Activated CD8-positive, alpha-beta memory T cell treated with anti-CD3 and anti-CD28 coated beads for 36 hours (primary cell): ENCODE data around the gene GRIN2A. TPM values are rescaled to one million over a fixed set of nuclear protein-coding genes. Genes with fewer than 3 reads are reported as not detected.

Experiments
- CTCF ChIA-PET: fragments of 350-600 bp; sonication (Branson Sonifier 250); formaldehyde crosslinking; loops from one replicate; lab custom pipeline; 2021; ENCODE audit warnings: antibody characterized with exemption; lab: Charles Lee
- POLR2A ChIA-PET: fragments of 350-600 bp; sonication (Branson Sonifier 250); formaldehyde crosslinking; loops from one replicate; lab custom pipeline; 2021; ENCODE audit warnings: antibody characterized with exemption; lab: Charles Lee
- total RNA-seq, 2 experiments: library from RNA; stranded (reverse); gene quantifications; one replicate each; pipeline ENCODE4 v1.2.3, GENCODE V29; 2021

Gene GRIN2A
- total RNA-seq, 2 experiments from 2014 or later = not detected

GRCh38 chr16:9813665-9814064 lies 368.6 kb downstream of the GRIN2A start:
- CTCF ChIA-PET = interaction anchor here (0.8 kb wide), 1 partner anchor 324 kb away, joined by 4 read pairs; no protein-coding TSS in a partner anchor
- POLR2A ChIA-PET = no interaction called here

GRCh38 chr16:9808210-9808609 lies 374.0 kb downstream of the GRIN2A start:
- ChIA-PET POLR2A (no interaction called here), CTCF (no interaction called here)

DNA sequence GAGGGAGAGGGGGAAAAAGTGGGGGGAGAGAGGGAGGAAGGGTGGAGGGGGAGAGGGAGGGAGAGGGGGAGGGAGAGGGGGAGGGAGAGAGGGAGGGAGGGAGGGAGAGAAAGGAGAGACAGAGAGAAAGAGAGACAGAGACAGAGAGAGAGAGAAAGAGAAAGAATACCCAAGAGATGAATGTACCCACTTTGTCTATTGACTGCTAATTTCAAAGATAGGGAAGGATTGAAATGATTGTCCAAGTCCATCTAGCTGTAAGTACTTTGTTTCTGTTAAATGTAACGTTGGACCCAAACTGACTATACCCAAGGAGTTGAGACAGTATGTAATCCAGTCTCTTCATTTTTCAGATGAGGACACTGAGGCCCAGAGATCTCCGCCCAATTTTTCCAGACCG lies 374.9 kb downstream of the GRIN2A start:
- CTCF ChIA-PET = no interaction called here
- POLR2A ChIA-PET = no interaction called here

DNA sequence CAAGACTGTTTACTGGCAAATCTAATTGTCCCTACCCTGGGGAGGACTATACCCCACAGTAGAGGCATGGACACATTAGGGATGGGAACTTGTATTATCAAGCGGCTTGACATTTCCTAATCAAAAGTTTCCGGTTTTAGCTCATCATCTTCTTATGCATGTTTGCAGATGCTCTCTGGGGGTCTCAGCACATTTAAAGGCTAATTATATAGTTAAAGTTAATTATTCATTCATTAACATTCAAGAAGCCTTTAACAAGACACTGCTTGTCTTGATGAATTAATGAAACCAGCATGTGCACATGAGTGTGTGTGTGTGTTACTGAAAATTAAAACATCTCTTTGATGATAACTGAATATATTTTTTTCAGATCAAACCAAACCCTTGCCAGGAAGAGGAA lies 377.1 kb downstream of the GRIN2A start:
- CTCF ChIA-PET = no interaction called here
- POLR2A ChIA-PET = no interaction called here

- ChIA-PET CTCF (no interaction called here), POLR2A (no interaction called here)
These were observed 380.1 kb downstream of the GRIN2A start for GRCh38 chr16:9802160-9802559.

GRCh38 chr16:9801651-9802050 lies 380.6 kb downstream of the GRIN2A start:
- CTCF ChIA-PET = no interaction called here
- POLR2A ChIA-PET = no interaction called here

GRCh38 chr16:9800186-9800738 lies 382.0 kb downstream of the GRIN2A start:
- ChIA-PET POLR2A (no interaction called here), CTCF (no interaction called here)

GRCh38 chr16:9798952-9799580 lies 383.2 kb downstream of the GRIN2A start:
- ChIA-PET CTCF (no interaction called here), POLR2A (no interaction called here)

GRCh38 chr16:9798474-9798873 lies 383.8 kb downstream of the GRIN2A start:
- POLR2A ChIA-PET = no interaction called here
- CTCF ChIA-PET = no interaction called here

GRCh38 chr16:9797306-9797705 lies 384.9 kb downstream of the GRIN2A start:
- CTCF ChIA-PET = no interaction called here
- POLR2A ChIA-PET = no interaction called here

DNA sequence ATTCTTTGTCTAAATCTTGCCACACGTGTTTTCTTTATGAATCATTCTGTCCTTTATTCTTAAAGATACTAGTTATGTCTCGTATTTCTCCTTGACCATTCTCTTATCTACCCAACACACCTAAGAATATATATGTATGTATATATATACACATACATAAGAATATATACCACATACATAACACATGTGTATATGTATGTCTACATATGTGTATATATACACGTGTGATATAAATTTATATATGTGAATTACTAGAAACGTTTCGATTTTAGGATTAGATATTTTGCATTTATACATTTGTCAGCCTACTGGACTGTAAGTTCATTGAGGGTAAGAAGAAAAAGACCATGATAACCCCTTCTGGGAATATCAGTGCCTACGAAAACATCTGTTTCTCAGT lies 388.6 kb downstream of the GRIN2A start:
- ChIA-PET CTCF (no interaction called here), POLR2A (no interaction called here)

GRCh38 chr16:9791556-9791955 lies 390.7 kb downstream of the GRIN2A start:
- CTCF ChIA-PET = no interaction called here
- POLR2A ChIA-PET = no interaction called here

DNA sequence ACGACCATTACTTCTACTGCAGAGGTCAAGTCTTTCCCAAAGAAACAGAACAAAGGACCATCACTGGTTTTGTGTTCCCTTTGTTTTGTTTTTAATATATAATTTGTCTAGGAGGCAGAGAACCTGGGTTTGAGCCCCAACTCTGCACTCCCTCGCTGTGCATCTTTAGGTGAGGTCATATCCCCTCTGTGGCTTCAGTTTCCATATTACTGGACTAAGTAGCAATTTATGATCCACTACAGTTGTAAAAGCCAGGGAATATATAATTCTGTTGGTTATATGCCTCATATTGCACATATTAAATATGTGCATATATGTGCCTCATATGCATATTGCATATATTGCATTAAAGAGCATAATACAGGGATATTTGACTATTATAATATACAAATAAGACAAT lies 392.0 kb downstream of the GRIN2A start:
- CTCF ChIA-PET = no interaction called here
- POLR2A ChIA-PET = no interaction called here

DNA sequence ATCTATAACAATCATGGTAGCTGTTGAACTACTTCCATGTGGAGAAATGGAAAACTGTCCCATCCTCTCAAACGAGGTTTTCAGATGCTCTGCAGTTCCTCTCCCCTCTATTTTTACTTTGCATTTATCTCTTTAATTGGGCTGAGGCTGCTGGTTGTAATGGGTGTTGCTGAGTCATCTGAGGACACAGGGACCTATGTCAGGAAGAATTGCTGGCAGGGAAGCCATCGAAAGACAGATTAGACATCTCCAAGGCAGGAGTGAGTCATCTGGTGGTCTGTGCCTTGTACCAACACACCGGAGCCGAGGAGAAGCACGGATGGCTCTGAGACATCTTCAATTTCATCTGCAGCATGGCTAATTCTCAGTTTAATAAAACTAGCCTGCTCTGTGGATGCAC lies 394.5 kb downstream of the GRIN2A start:
- ChIA-PET POLR2A (no interaction called here), CTCF (no interaction called here)

DNA sequence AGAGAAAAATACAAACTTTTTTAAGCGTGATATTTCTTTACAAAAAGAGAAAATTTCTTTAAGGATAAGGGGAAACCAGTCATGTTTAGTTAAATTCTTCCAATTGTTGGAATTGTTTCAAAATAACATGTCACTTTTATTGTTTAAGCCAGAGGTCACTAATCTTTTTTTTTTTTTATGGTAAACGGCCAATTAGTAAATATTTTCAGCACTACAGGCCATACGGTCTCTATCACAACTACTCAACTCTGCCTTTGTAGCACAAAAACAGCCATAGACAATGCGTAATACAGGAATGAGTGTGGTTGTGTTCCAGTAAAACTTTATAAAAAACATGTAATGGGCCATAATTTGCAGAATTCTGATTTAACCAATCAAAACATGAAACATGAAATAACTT lies 401.4 kb downstream of the GRIN2A start:
- ChIA-PET POLR2A (no interaction called here), CTCF (no interaction called here)

DNA sequence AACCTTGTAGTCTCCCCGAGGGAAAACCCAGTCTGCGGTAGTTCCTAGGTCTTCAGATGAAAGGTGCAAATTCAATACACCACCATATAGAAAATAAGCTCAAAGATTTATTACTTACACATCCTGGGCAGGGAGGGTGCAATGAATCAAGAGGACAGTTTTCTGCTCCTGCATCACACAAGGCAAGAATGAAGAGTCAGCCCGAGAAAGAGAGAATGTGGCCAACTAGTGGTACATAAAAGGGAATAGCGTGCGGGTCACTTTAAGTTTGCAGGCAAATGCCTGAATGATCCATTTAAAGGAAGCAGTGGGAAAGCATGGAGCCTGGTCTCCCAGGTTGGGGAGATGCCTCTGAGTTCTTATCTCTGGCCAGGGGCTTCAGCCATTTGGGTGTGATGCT lies 403.4 kb downstream of the GRIN2A start:
- CTCF ChIA-PET = no interaction called here
- POLR2A ChIA-PET = no interaction called here

DNA sequence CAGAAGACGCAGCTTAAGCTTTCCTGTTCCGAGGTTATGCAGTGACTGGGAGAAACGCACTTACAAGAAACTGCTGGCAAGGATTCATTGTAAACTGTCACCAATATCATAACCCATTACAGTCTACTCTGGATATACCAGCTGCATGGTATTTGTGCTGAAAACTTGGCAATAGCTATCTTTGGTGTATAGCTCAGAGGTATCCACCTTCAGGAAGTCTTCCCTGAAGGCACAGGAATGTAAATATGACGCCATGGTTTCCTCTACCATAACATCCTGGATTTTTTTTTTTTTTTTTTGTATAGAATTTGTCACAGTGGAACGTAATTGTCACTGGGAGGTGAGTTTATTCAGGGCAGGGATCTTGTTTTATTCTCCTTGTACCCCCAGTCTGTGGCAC lies 406.2 kb downstream of the GRIN2A start:
- CTCF ChIA-PET = no interaction called here

GRCh38 chr16:9773289-9773688 lies 408.9 kb downstream of the GRIN2A start:
- CTCF ChIA-PET = no interaction called here
- POLR2A ChIA-PET = no interaction called here

More for the DNA sequence above, 406.2 kb downstream of the GRIN2A start:
- POLR2A ChIA-PET = no interaction called here

GRCh38 chr16:9772526-9773225 lies 409.6 kb downstream of the GRIN2A start:
- POLR2A ChIA-PET = no interaction called here
- CTCF ChIA-PET = no interaction called here

DNA sequence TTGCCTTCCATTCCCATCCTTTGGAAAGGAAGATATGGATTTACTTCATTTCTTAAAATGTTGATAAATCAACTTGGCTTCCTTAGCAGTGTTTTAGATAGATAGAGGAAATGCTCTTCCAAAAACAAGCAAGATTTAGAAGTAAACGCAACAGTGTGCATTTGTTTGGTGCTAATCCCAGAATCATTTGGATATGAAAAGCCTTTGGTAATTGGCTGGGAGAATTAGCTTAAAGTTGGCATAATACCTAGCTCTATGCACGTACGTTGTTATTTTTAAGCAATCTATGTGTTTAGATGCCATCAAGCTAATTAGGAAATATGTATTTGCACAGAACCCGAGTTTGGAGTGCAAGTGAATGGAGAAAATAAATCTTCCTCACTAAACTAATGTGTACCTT lies 415.3 kb downstream of the GRIN2A start:
- CTCF ChIA-PET = no interaction called here

GRCh38 chr16:9763505-9763904 lies 418.7 kb downstream of the GRIN2A start:
- ChIA-PET CTCF (no interaction called here), POLR2A (no interaction called here)

More for the DNA sequence above, 415.3 kb downstream of the GRIN2A start:
- POLR2A ChIA-PET = no interaction called here
